Measurements from ENCODE around the gene GFER. TPM values are rescaled to one million over a fixed set of nuclear protein-coding genes. Genes with fewer than 3 reads are reported as not detected.
"Not testable (repeated sequence)": the region's sequence is repeated elsewhere in the genome, so short reads cannot be mapped to it uniquely, and the experiment has no call there.

GFER gene
- 26.0 and 30.5 TPM in 2 replicates for total RNA-seq (2014; rRNA removed)
- 55.8 TPM for polyA plus RNA-seq (2012)

DNA sequence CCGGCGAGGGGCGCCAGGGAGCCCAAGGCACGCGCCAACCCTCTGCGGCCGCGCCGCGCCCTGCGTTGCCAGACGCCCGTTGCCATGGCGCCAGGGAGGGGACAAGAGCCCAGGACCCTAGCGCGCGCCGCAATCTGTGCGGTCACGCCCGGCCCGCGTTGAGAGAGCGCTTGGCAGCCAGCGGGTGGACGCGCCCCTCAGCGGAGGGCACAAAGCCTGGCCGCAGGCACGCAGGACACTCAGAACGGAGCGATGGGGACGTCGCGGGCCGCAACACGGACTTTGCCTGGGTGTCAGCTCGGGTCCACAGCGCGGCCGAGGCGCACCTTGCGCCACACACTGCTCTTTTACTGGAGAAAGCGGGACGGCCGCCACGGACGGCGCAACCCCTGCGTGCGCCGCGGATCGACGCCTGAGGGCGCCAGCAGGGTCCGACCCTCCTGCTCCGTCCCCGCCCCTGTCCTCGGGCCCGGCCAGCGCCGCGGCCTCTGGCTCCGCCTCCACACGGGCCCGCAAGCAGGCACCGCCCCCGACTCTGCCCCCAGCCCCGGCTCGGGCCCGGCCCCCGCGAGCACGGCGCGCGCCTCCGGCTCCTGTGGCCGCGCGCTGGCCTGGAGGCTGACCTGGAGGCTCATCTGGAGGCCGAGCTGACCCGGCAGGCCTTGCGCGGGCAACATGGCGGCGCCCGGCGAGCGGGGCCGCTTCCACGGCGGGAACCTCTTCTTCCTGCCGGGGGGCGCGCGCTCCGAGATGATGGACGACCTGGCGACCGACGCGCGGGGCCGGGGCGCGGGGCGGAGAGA lies at the start of gene GFER:
GFER (plus strand) TSS at position 650 of the 803 bp plus-strand sequence; CDS start at position 676, 26 bp downstream.
- peak; percentile 91 for DNase-seq (ENCODE audit: low read depth)

DNA sequence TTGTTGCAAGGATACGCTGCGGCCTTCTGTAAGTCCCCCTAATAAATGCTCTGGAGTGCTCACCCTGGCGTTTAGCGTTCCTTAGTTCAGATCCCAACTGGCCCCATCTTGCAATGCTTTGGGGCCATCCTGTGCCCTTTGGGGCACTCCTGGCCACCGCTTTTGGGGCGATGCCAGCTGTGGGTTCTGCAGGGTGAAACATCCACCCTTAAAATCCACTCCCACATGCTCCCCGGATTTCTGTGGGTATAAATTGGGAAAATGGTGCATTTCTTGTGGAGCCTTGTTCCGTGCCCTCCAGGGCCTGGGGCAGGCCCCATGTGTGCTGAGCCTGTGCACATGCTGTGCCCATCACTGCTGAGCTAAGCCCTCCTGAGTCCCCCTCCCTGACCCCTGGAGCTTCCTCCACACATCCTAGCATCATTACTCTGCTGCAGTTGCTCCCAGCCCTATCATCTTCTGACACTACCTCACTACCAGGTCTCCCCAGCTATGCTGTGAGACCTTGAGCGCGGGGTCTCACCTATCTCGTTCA lies 47.0 kb upstream of the GFER start:
- DNase-seq (ENCODE audit: low read depth), result no peak

GRCh38 chr16:1938316-1938715 lies 45.7 kb upstream of the GFER start:
- DNase-seq (ENCODE audit: low read depth), result no peak

GRCh38 chr16:1938910-1939309 lies 45.1 kb upstream of the GFER start:
- DNase-seq (ENCODE audit: low read depth), result no peak

DNA sequence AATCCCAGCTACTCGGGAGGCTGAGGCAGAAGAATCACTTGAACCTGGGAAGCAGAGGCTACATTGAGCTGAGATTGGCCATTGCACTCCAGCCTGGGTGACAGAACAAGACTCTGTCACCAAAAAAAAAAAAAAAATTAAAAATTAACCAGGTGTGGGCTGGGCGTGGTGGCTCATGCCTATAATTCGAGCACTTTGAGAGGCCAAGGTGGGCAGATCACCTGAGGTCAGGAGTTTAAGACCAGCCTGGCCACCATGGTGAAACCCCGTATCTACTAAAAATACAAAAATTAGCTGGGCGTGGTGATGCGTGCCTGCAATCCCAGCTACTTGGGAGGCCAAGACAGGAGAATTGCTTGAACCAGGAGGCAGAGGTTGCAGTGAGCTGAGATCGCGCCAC lies 44.2 kb upstream of the GFER start:
- not testable (repeated sequence) for DNase-seq (ENCODE audit: low read depth)

GRCh38 chr16:1940273-1941161 lies 43.5 kb upstream of the GFER start:
- no peak for DNase-seq (ENCODE audit: low read depth)

- DNase-seq (ENCODE audit: low read depth), result no peak
Observed at GRCh38 chr16:1941162-1942046, 42.6 kb upstream of the GFER start.

- peak; percentile 37 for DNase-seq (ENCODE audit: low read depth)
Observed at GRCh38 chr16:1942047-1942809, 41.8 kb upstream of the GFER start.

DNA sequence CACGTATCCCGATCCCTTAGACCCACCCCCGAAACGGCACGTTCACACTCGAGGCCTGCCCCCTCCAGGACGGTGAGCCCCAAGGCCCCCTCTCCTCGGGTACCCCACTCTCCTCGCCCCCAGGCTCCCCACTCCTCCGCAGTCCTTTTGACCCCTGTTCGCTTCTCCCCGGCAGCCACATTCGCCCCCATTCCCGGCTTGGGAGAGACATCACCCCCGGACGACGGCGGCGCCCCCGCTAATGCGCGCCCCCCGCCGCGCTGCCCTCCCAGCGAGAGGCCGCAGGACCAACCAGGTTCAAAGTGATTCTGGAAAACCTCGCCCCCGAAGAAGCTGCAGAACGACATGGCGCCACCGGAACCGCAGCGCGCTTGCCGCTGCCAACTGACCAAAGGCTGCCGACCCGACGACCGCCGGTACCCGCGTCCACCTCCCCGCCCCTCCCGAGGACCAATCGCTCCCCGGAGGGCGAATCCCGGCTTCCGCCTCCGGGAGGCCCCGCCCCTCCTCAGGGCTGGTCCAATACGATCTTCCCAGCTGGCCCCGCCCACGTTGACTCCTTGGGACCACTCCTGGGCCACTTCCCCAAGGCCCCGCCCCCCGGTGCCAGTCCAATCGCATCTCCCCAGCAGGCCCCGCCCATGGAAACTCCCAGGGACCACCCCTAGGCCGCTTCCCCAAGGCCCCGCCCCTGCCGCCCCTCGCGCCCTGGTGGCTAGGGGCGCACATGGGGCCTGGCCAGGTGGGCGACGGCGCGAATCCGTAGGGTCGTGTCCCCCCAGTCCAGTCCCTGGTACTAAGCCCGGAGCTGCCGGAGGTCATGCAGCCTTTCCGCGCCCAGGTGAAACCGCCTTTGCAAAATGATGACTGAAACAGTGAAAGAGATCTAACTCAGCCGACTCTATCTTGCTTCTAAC lies 40.9 kb upstream of the GFER start, which contains the start of gene MSRB1:
MSRB1 (minus strand) TSS at position 390 of the 917 bp plus-strand sequence; CDS start at position 347, 43 bp downstream.
- DNase-seq (ENCODE audit: low read depth), result peak; percentile 97

- DNase-seq (ENCODE audit: low read depth), result no peak
Observed at GRCh38 chr16:1944612-1945199, 39.3 kb upstream of the GFER start.

DNA sequence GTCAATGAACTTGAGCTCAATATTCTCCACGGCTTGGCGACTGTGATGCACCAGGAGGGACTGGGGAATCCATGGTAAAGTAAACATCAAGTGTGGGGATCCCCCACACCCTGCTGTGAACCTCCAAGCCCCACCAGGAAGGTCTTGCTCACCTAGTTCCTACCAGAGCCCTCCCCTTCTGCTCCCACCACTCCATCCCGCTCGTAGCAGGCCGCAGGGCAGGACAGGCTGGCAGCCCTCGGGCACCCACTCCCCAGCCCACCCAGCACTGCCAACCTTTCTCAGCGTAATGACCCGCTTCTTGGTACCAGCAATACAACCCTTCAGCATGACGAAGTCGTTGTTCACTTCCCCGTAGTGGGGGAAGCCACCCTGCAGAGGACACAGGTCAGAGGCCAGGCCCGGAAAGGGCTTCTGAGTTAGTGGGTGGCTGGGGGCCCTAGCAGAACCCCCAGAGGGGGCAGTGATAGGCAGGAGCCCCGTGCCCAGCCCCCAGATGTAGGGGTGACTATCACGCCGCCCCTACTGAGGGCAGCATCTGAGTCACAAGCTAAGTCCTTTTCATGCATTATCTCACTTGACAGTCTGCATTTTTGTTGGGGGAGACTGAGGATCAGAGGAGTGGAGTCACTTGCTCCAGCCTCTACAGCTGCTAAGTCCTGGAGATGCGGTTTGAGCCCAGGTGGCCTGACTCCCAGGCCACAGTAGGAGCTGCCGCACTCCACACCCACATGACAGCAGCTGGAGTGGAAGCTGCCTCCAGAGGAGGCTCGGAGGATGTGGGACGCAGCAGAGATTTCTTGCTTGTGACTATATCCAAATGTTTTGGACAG lies 38.2 kb upstream of the GFER start:
- no peak for DNase-seq (ENCODE audit: low read depth)

- no peak for DNase-seq (ENCODE audit: low read depth)
Observed at GRCh38 chr16:1946495-1947368, 37.3 kb upstream of the GFER start.

GRCh38 chr16:1947369-1947670 lies 36.7 kb upstream of the GFER start:
- DNase-seq (ENCODE audit: low read depth), result no peak

DNA sequence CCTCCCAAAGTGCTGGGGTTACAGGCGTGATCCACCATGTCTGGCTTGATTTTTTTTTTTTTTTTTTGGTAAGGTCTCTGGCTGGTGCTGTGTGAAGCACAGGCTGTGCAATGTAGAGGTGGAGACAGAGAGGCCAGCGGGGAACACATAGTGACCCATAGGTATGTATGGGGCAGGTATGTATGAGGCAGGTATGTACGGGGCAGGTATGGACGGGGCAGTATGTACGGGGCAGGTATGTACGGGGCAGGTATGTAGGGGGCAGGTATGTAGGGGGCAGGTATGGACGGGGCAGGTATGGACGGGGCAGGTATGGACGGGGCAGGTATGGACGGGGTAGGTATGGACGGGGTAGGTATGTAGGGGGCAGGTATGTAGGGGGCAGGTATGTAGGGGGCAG lies 34.5 kb upstream of the GFER start:
- DNase-seq (ENCODE audit: low read depth), result no peak

DNA sequence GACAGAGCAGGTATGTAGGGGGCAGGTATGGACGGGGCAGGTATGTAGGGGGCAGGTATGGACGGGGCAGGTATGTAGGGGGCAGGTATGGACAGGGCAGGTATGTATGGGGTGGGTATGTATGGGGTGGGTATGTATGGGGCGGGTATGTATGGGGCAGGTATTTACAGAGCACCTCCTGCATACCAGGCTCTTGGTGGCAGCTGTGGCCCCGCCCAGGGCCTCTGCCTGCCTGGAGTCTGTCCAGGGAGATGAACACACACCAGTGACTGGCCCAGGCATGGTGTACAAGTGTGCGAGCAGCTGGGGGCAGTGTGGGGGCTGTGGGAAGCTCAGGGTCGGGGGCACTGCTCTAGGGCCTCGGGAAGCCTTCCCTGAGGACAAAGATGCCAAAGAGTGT lies 33.9 kb upstream of the GFER start:
- no peak for DNase-seq (ENCODE audit: low read depth)

DNA sequence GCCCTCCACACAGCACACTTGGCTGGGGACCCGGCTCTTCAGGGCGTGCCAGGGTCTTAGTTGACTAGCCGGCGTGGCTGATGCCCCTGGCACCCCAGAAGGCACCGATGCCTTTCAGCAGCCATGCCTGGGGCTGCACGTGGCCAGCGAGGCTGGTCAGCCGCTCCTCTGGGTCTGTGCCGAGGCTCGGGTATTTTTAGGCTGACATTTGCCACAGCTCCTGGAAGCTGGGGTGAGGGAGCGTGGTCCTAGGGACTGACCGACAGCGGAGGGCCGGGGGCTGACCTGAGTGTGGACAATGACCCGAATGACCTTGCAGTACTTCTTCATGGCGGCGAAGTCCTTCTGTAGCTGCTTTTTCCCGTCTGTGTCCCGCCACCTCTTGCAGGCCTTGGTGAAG lies 33.4 kb upstream of the GFER start:
- no peak for DNase-seq (ENCODE audit: low read depth)

- no peak for DNase-seq (ENCODE audit: low read depth)
Observed at GRCh38 chr16:1953734-1954133, 30.3 kb upstream of the GFER start.

Data from LHCN-M2 (cell line).